Neuronal stem cell (in vitro differentiated cells): ENCODE measurements around the gene KCNA2. TPM values are rescaled to one million over a fixed set of nuclear protein-coding genes. Genes with fewer than 3 reads are reported as not detected.

ENCODE experiments used
- DNase-seq: peaks from one replicate; pipeline ENCODE4 v3.0.0-alpha.2; 2013; ENCODE audit warnings: low spot score
- H2AFZ ChIP-seq: one replicate; pipeline ENCODE4 v1.6.1; 2013; ENCODE audit warnings: mild to moderate bottlenecking, low read length, inconsistent platforms
- H2AK5ac ChIP-seq: 2 replicates; pipeline ENCODE4 v1.6.1; 2013; ENCODE audit warnings: low read depth, mild to moderate bottlenecking, inconsistent platforms, low read length, moderate library complexity, mixed read lengths
- H2BK120ac ChIP-seq: 2 replicates; pipeline ENCODE4 v1.6.1; 2013; ENCODE audit warnings: low read depth, mild to moderate bottlenecking, inconsistent platforms, low read length, moderate library complexity, mixed read lengths
- H2BK12ac ChIP-seq: one replicate; pipeline ENCODE4 v1.6.1; 2013; ENCODE audit warnings: low read length, inconsistent platforms
- H2BK15ac ChIP-seq: 2 replicates; pipeline ENCODE4 v1.6.1; 2013; ENCODE audit warnings: mild to moderate bottlenecking, low read length, inconsistent platforms, mixed read lengths
- H2BK5ac ChIP-seq: one replicate; pipeline ENCODE4 v1.6.1; 2013; ENCODE audit warnings: inconsistent platforms, mild to moderate bottlenecking, low read length, moderate library complexity
- H3K14ac ChIP-seq: one replicate; pipeline ENCODE4 v1.6.1; 2013; ENCODE audit warnings: low read length, inconsistent platforms
- H3K18ac ChIP-seq: 2 replicates; pipeline ENCODE4 v1.6.1; 2013; ENCODE audit warnings: low read length, inconsistent platforms
- H3K23ac ChIP-seq: 2 replicates; pipeline ENCODE4 v1.6.1; 2013; ENCODE audit warnings: low read depth, mild to moderate bottlenecking, mixed read lengths, low read length, inconsistent platforms; ENCODE audit not compliant: poor library complexity
- H3K27ac ChIP-seq: replicated peaks from 3 replicates; pipeline ENCODE4 v1.5.1; 2013; ENCODE audit warnings: low read length, inconsistent platforms
- H3K27me3 ChIP-seq, 3 experiments: 2 replicates each; pipeline ENCODE4 v1.6.1; 2013; ENCODE audit warnings: low read length in 3 of 3, mild to moderate bottlenecking in 2 of 3, inconsistent platforms in 1 of 3, low read depth in 1 of 3, mixed read lengths in 1 of 3, moderate library complexity in 1 of 3; ENCODE audit not compliant: control insufficient read depth in 3 of 3, insufficient read depth in 3 of 3
- H3K36me3 ChIP-seq, 2 donors: replicated peaks in 1 of 2; 2 replicates each; pipeline ENCODE4 v1.6.1; 2013; ENCODE audit warnings: low read length in 2 of 2; ENCODE audit not compliant: control insufficient read depth in 2 of 2, insufficient read depth in 2 of 2
- H3K4ac ChIP-seq: 2 replicates; pipeline ENCODE4 v1.6.1; 2013; ENCODE audit warnings: inconsistent platforms, mild to moderate bottlenecking, low read length, moderate library complexity
- H3K4me1 ChIP-seq, 2 donors: 1 replicate in 1 of 2; 2 replicates in 1 of 2; pipeline ENCODE4 v1.6.1; 2013; ENCODE audit warnings: low read length in 2 of 2, low read depth in 1 of 2; ENCODE audit not compliant: control insufficient read depth in 2 of 2, insufficient read depth in 1 of 2
- H3K4me2 ChIP-seq: one replicate; pipeline ENCODE4 v1.6.1; 2013; ENCODE audit warnings: mild to moderate bottlenecking, low read length, inconsistent platforms; ENCODE audit not compliant: insufficient read depth, poor library complexity, severe bottlenecking
- H3K4me3 ChIP-seq, 2 donors: 2 replicates each; pipeline ENCODE4 v1.5.1; 2013; ENCODE audit warnings: low read length in 2 of 2, mild to moderate bottlenecking in 2 of 2, inconsistent platforms in 1 of 2, moderate library complexity in 1 of 2
- H3K79me1 ChIP-seq: one replicate; pipeline ENCODE4 v1.6.1; 2013; ENCODE audit warnings: low read depth, mild to moderate bottlenecking, inconsistent platforms, low read length, moderate library complexity
- H3K9ac ChIP-seq: one replicate; pipeline ENCODE4 v1.6.1; 2013; ENCODE audit warnings: mild to moderate bottlenecking, low read depth, low read length, inconsistent platforms; ENCODE audit not compliant: poor library complexity
- H3K9me3 ChIP-seq, 2 donors: replicated peaks in 1 of 2; 2 replicates each; pipeline versions ENCODE3 to v1.6.1; 2013; ENCODE audit warnings: low read length in 2 of 2, mild to moderate bottlenecking in 2 of 2, inconsistent platforms in 1 of 2, low read depth in 1 of 2, mixed read lengths in 1 of 2, moderate library complexity in 1 of 2; ENCODE audit not compliant: control insufficient read depth in 2 of 2, insufficient read depth in 1 of 2
- H4K8ac ChIP-seq: one replicate; pipeline ENCODE4 v1.6.1; 2013; ENCODE audit warnings: low read depth, mild to moderate bottlenecking, inconsistent platforms, low read length, moderate library complexity
- H4K91ac ChIP-seq: one replicate; pipeline ENCODE4 v1.6.1; 2013; ENCODE audit warnings: low read length, low read depth, mild to moderate bottlenecking, inconsistent platforms; ENCODE audit not compliant: poor library complexity
- WGBS, 2 donors: extraction: QIAGEN DNeasy Blood & Tissue Kit; methylation state at CpG; one replicate each; pipeline ENCODE4 v1.1.7; 2013; ENCODE audit warnings: missing lambda C conversion rate in 2 of 2, mixed read lengths in 1 of 2; ENCODE audit not compliant: insufficient read length in 2 of 2, insufficient replicate concordance in 1 of 2; ENCODE audit errors: extremely low coverage in 2 of 2; 5-methylcytosine and 5-hydroxymethylcytosine counted together
- polyA plus RNA-seq, 2 experiments: library from polyadenylated mRNA; stranded (reverse); fragments of 200-250 nt; gene quantifications; one replicate each; pipeline ENCODE4 v1.2.3, GENCODE V29; 2013

KCNA2 gene
- 0.22 TPM for polyA plus RNA-seq (2013, experiment 1 of 2)
- polyA plus RNA-seq (2013, experiment 2 of 2) = 0.11 TPM

DNA sequence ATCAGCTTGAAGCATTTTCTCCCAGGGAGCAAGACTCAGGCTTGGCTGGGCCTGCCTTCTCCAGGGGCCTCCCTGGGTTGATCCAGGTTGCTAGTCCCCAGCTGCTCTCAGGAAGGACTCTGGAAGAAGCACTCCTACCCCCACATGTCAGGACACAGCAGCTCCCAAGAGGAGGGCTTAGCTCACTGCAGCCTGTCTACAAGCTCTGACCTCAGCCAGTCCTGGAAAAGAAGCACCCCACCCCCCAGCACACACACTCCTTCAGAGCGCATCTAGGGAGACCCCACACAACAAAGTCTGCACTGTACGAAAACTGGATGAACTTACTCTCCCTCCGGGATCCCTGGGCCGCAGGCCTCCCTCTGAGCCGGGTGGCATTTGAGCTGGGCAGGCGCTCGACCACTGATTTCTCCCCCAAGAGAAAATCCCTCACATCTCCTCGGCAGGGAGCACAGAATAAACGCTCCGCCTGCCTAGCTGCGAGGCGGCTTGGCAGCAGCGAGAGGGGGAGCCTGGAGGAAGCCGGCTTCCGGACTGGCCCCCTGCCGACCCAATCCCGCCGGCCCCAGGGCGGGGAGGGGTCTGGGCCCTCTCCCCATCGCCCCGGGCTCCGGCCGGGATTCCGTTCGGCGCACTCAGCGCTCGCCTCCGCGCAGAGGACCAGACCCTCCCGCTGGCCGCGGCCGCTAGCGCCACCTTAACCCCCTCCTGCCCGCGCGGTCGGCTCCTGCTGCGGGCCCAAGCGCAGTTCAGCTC is at the start of gene KCNA2:
Gene KCNA2 (minus strand): TSS at position 458 of the 756 bp plus-strand sequence. CDS start 1,576 bp downstream, outside the sequence.
- peak; percentile 66 for DNase-seq
- peak within 1 kb of the TSS; percentile 75 for H3K9ac ChIP-seq
- no peaks in the 10 kb centered on the region for H3K9me3 ChIP-seq
- no peaks in the 10 kb centered on the region for H3K79me1 ChIP-seq
- H3K18ac ChIP-seq = peak within 1 kb of the TSS; percentile 87
- WGBS, 2 donors = no CpG with 5 or more reads among the region's 41 CpGs
- H2AK5ac ChIP-seq = peak within 1 kb of the TSS; percentile 35
- no peak within 1 kb of the TSS for H2BK12ac ChIP-seq
- no peak within 1 kb of the TSS for H3K27ac ChIP-seq
- no peak within 1 kb of the TSS for H3K4ac ChIP-seq
- peak within 1 kb of the TSS; percentile 96 for H2AFZ ChIP-seq
- peaks cover 15 to 71% (median 54%) of the 10 kb centered on the region in 3 experiments for H3K27me3 ChIP-seq
- no peak within 1 kb of the TSS for H4K91ac ChIP-seq
- H2BK5ac ChIP-seq = peak within 1 kb of the TSS; percentile 15
- no peak within 1 kb of the TSS for H4K8ac ChIP-seq
- peak within 1 kb of the TSS; percentile 83 for H3K23ac ChIP-seq
- peak within 1 kb of the TSS; percentile 55 for H2BK120ac ChIP-seq
- peak within 1 kb of the TSS; percentile 38 to 81 for H3K4me3 ChIP-seq
- peak within 1 kb of the TSS; percentile 94 for H3K4me2 ChIP-seq
- peaks cover 8 to 14% of the 10 kb centered on the region in 2 donors for H3K4me1 ChIP-seq
- no peaks in the 10 kb centered on the region for H3K36me3 ChIP-seq
- H3K14ac ChIP-seq = no peak within 1 kb of the TSS
- H2BK15ac ChIP-seq = no peak within 1 kb of the TSS

DNA sequence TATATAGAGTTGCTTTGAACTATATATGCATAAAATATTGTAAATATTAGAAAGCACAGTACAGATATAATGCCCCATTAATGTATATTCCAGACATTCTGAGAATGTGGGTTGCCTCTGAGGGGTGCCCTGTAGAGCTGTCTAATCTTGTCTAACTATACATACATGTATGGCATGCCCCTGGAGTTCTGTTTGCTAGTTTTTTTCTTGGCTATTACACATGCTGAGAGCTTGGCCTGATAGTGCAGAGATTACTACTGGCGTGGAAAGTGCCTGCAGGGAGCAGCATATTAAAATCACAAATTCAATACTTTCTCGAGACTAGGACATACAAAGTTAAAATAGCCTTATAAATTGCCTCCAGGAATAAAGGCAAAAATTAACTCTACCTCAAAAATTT is 44.5 kb upstream of the KCNA2 start:
- DNase-seq = no peak
- H2AK5ac ChIP-seq = no peak overlapping the region

DNA sequence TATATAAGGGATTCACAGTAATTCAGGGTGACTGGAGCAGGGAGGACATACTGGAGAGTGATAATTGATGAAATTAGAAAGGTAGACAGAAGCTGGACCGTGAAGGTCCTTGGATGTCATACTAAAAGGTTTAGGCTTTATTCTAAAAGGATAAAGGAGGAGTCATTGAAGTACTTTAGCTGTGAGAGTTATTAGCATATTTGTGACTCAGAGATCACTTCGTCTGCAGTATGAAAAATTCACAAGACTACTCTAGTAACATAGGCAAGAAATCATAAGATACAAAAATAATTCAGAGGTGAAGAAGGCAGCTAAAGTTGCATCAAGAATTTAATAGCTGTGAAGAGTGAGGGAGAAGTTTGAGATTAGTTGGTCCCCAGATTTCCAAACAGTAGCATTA is 42.3 kb upstream of the KCNA2 start:
- no peaks in the 10 kb centered on the region for H3K27me3 ChIP-seq
- H3K27ac ChIP-seq = no peak overlapping the region
- H3K4me1 ChIP-seq = peaks cover 0 to 14% of the 10 kb centered on the region in 2 donors

More for the DNA sequence above, 44.5 kb upstream of the KCNA2 start:
- Histone ChIP-seq H3K79me1 (no peaks in the 10 kb centered on the region), H3K23ac (no peak overlapping the region), H3K4me3 (no peak overlapping the region), H3K36me3 (no peaks in the 10 kb centered on the region), H3K18ac (no peak overlapping the region), H4K8ac (no peak overlapping the region), H3K4me2 (no peak overlapping the region), H3K27me3 (no peaks in the 10 kb centered on the region), H2AFZ (no peak overlapping the region), H2BK15ac (no peak overlapping the region), H2BK120ac (no peak overlapping the region), H2BK12ac (no peak overlapping the region), H4K91ac (no peak overlapping the region), H3K4me1 (peaks cover 0 to 13% of the 10 kb centered on the region in 2 donors), H3K4ac (no peak overlapping the region), H3K9me3 (no peaks in the 10 kb centered on the region), H3K9ac (no peak overlapping the region), H3K14ac (no peak overlapping the region), H2BK5ac (no peak overlapping the region), H3K27ac (no peak overlapping the region)
- WGBS, 2 donors = no CpG with 5 or more reads among the region's 2 CpGs

GRCh38 chr1:110647254-110647891 is 41.2 kb upstream of the KCNA2 start:
- Histone ChIP-seq H3K23ac (no peak overlapping the region), H4K8ac (no peak overlapping the region), H2AFZ (no peak overlapping the region), H3K4me1 (peaks cover 0 to 10% of the 10 kb centered on the region in 2 donors), H2BK15ac (no peak overlapping the region), H3K27ac (no peak overlapping the region), H2BK120ac (no peak overlapping the region), H3K27me3 (no peaks in the 10 kb centered on the region), H2BK5ac (no peak overlapping the region), H3K79me1 (no peaks in the 10 kb centered on the region), H3K9me3 (no peaks in the 10 kb centered on the region), H4K91ac (no peak overlapping the region), H3K9ac (no peak overlapping the region), H2BK12ac (no peak overlapping the region), H2AK5ac (no peak overlapping the region), H3K4ac (no peak overlapping the region), H3K18ac (no peak overlapping the region), H3K14ac (no peak overlapping the region), H3K36me3 (no peaks in the 10 kb centered on the region), H3K4me3 (no peak overlapping the region), H3K4me2 (no peak overlapping the region)
- WGBS, 2 donors = no CpG with 5 or more reads among the region's 5 CpGs
- DNase-seq = no peak

More for the DNA sequence above, 42.3 kb upstream of the KCNA2 start:
- Histone ChIP-seq H2BK15ac (no peak overlapping the region), H3K9ac (no peak overlapping the region), H3K9me3 (no peaks in the 10 kb centered on the region), H2AK5ac (no peak overlapping the region), H2BK12ac (no peak overlapping the region), H3K36me3 (no peaks in the 10 kb centered on the region), H4K8ac (no peak overlapping the region), H4K91ac (no peak overlapping the region), H3K79me1 (no peaks in the 10 kb centered on the region), H2AFZ (no peak overlapping the region), H3K4ac (no peak overlapping the region), H3K18ac (no peak overlapping the region), H3K14ac (no peak overlapping the region), H3K4me3 (no peak overlapping the region), H3K4me2 (no peak overlapping the region), H3K23ac (no peak overlapping the region), H2BK120ac (no peak overlapping the region), H2BK5ac (no peak overlapping the region)
- WGBS, 2 donors = no CpG with 5 or more reads among the region's 2 CpGs
- DNase-seq = no peak
